ENCODE results near the gene LBX1.

DNA sequence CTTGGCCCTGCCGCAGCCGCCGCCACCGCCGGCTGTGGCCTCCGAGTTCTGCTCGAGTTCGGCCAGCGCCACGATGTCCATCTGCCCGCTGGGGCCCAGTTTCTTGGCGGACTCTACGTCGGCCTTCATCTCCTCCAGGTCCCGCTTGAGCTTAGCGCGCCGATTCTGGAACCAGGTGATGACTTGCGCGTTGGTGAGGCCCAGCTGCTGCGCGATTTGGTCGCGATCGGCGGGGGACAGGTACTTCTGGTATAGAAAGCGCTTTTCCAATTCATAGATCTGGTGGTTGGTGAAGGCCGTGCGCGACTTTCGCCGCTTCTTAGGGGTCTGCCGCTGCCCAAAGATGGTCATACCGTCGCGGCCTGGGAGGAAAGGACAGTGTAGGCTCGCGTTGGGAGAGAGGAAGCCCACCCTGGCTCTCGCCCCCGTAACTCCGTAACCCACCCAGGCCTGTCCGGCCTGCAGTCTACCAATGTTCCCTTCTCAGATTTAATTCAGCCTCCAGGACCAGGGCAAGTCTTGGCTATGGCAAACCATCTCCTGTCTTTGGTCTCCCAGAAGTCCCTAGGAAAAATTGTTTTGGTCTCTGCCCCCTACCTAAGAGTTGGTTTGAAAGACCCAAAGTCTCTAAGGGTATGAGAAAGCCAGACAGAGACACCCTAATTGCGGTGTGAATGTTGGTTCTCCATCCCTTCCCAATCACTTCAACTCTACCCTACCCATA is 1.7 kb downstream of the LBX1 start:
- no peak for TF ChIP-seq POLR2A (IDR thresholded peaks at IDR 0.05; ENCODE audit: borderline replicate concordance, extremely low read depth, insufficient read depth, insufficient read length)
- TF ChIP-seq POLR2AphosphoS5 (IDR thresholded peaks at IDR 0.05; ENCODE audit: low read depth, low read length): no peak
- TF ChIP-seq, protein P1, sequence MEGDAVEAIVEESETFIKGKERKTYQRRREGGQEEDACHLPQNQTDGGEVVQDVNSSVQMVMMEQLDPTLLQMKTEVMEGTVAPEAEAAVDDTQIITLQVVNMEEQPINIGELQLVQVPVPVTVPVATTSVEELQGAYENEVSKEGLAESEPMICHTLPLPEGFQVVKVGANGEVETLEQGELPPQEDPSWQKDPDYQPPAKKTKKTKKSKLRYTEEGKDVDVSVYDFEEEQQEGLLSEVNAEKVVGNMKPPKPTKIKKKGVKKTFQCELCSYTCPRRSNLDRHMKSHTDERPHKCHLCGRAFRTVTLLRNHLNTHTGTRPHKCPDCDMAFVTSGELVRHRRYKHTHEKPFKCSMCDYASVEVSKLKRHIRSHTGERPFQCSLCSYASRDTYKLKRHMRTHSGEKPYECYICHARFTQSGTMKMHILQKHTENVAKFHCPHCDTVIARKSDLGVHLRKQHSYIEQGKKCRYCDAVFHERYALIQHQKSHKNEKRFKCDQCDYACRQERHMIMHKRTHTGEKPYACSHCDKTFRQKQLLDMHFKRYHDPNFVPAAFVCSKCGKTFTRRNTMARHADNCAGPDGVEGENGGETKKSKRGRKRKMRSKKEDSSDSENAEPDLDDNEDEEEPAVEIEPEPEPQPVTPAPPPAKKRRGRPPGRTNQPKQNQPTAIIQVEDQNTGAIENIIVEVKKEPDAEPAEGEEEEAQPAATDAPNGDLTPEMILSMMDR (IDR thresholded peaks at IDR 0.05 in 2 of 3, conservative IDR thresholded peaks at IDR 0.05 in 1 of 3; ENCODE audit: borderline replicate concordance in 1 of 3, insufficient read depth in 1 of 3, low read depth in 2 of 3, low read length in 2 of 3): no peak
